ENCODE data around the gene SV2C.
"Not testable (repeated sequence)": the region's sequence is repeated elsewhere in the genome, so short reads cannot be mapped to it uniquely, and the experiment has no call there.

Gene SV2C

GRCh38 chr5:76209297-76209696, 126.1 kb downstream of the SV2C start:
- no peak for DNase-seq

DNA sequence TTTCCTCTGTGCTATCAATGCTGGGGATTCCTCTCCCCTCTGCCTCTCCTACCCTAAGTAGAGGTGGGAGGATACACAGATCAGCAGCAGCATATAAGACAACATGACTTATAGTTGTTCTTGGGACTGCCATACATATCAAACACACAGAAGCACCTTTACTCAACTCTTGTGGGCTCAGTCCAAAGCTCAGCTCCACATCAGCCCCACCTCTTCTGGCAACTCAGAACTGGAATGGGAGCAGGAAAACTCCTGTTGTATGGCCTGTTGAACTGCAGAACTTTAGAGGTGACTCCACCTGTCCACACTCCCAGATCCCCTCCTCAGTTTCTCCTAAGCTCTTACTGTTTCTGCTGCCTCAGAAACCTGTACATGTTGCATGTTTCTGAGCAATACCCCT, 127.8 kb downstream of the SV2C start:
- no peak for DNase-seq

DNA sequence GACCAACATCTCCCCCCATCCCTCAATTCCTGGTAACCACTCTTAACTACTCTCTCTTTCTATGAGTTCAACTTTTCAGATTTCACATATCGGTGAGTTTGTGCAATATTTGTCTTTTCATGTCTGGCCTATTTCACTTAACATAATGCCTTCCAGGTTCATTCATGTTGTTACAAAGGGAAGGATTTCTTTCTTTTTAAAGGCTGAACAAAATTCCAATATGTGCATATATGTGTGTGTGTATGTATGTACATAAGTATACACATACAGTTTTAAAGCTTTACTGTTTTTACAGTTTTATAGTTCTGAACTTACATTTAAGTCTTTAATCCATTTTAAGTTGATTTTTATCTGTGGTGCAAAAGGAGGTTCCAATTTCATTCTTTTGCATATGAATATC, 130.7 kb downstream of the SV2C start:
- no peak for DNase-seq

GRCh38 chr5:76216748-76217147, 133.6 kb downstream of the SV2C start:
- DNase-seq: no peak

- no peak for DNase-seq
Measured at GRCh38 chr5:76219636-76220035, 136.5 kb downstream of the SV2C start.

DNA sequence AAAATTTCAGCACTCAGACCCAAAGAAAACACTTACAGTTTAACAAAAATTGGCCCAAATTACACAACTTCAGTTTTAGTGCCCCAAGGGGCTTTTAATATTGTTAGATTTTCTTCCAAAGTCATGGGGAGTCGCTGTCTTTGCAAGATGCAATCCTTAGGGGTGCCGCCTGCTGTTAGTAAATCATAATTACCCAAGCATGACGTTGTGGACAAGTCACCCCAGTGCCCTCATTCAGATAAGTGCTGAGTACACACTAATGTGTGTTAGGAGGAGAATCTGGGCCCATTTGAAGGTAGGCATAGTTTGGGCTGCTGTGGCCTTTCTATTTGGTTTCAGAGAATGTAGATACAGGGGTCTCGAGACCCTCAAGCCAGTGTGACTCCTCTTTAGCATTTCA, 138.1 kb downstream of the SV2C start:
- DNase-seq: no peak

GRCh38 chr5:76222318-76222717, 139.1 kb downstream of the SV2C start:
- no peak for DNase-seq

GRCh38 chr5:76223696-76224095, 140.5 kb downstream of the SV2C start:
- no peak for DNase-seq

- no peak for DNase-seq
Measured at GRCh38 chr5:76224898-76225297, 141.7 kb downstream of the SV2C start.

- no peak for DNase-seq
Measured at GRCh38 chr5:76225336-76225735, 142.2 kb downstream of the SV2C start.

DNA sequence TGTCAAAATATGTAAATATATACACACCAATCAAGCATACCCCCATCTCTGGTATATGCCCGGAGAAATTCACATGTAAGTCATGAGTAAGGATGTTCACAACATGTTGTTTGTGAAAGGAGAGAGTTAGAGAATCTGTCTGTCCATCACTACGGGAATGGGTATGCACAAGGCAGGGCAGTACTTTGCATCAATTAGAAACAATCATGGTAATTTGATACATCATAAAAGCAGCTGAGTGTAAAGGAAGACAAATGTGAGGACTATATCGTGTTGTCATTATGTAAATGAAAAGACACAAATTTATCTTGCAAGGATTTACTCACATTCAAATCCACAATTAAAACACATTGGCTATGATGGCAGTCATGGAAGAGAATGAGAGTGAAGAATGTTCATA, 146.7 kb downstream of the SV2C start:
- DNase-seq: no peak

GRCh38 chr5:76230711-76231285, 147.6 kb downstream of the SV2C start:
- DNase-seq: no peak

DNA sequence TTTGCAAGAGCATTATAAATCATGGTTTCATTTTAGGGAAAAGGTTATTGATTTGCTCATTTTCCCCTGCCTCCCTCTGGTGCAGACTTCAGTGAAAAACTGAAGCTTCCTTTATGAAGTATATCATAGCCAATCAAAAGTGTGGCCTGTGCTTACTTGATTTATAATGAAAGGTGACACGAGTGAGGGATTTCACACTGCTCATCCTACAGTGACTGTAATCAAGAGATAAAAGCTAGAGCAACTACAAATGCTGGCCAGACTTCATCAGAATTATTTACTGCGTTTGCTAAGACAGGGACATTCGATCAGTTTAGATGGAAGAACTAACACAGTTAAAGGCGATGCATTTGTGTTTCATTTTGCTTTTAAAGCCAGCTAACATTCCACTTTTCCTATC, 151.5 kb downstream of the SV2C start:
- DNase-seq: no peak

- no peak for DNase-seq
Measured at GRCh38 chr5:76236684-76237083, 153.5 kb downstream of the SV2C start.

DNA sequence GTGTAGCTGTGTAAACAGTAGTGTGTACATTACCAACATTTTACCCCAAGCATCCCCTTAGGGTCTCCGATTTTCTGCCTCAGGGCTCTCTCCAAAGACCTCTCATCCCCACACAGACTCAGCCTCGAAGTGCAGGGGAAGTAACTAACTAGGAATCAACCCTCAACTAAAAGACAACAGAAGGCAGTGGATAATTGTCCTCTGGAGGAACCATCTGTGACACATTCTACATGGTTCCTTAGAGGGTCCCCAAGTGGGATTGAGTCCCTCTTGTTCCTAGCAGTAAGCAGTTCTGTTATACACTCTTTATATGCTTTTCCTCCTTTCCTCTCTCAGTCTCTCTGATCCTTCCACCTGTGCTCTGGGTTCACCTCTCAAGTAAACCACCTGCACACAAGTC, 157.2 kb downstream of the SV2C start:
- DNase-seq: no peak

- not testable (repeated sequence) for DNase-seq
Measured at GRCh38 chr5:76242155-76242554, 159.0 kb downstream of the SV2C start.

- no peak for DNase-seq
Measured at GRCh38 chr5:76245590-76245989, 162.4 kb downstream of the SV2C start.

DNA sequence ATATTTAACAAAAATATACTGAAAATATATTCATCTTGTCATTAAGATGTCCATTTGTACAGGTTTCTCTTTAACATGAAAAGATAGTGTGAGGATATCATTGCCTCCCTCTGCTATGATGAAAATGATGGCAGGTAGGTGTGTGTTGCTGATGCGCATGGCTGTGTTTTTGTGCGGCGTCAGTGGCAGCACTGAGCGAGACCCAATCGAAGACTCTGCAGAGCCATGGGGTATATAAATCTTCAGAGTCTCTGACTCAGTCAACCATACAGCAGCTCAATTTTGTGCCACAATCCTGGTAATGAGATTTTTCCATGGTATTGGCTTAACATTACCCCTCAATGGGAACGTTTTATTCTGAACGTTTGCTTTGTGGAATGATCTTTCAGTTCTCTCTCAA, 166.4 kb downstream of the SV2C start:
- no peak for DNase-seq

GRCh38 chr5:76250463-76250862, 167.3 kb downstream of the SV2C start:
- no peak for DNase-seq

DNA sequence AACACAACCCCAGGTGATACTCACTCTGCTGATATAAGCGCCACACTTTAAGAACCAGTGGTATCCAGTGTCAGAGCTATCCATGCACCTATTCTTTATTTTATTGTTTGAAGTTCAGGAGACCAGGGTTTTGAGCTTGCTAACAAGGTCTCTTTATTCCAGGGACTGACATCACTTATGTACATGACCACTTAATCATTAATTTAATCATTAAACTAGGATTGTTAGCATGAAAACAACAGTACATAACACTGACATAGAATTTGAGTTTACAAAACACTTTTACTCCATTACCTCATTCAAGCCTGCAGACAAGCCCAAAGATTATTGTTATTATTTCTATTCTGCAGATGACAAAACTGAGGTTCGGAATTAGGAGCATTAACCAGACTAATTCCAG, 168.5 kb downstream of the SV2C start:
- no peak for DNase-seq

DNA sequence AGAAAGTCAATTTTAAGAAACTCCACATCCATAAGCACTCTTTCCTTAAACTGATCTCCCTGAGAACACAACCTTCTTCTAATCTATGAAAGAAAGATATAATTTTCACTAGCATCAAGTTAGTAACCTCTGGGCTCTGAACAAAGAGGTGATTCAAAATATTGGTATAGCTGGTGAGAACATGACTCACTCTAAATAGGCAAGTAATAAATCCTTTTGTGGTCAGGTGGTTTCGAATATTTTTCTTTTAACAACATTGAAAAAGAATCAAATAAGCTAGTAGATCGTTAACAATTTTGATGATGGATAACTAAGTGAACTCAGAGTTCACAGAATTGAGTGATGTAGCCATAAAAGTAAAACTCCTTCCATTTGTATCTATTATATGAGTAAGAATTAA, 169.3 kb downstream of the SV2C start:
- DNase-seq: no peak

- no peak for DNase-seq
Measured at GRCh38 chr5:76256116-76256889, 173.1 kb downstream of the SV2C start.

GRCh38 chr5:76257225-76257833, 174.1 kb downstream of the SV2C start:
- no peak for DNase-seq

DNA sequence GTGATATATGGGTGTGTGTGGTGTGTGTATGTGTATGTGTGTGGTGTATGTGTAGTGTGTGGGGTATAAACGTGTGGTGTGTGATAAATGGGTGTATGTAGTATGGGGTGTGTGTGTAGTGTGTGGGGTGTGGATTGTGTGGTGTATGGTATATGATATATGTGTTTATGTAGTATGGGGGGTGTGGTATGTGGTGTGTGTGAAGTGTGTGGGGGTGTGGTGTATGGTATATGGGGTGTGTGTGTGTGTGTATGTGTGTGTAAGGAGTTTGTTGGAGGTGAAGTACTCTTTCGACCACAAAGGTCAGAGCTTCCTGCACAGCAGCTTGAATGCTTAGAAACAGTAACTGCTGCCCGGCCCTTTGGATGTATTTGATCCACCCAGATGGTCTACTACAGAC, 174.7 kb downstream of the SV2C start:
- DNase-seq: no peak

GRCh38 chr5:76264681-76265080, 181.5 kb downstream of the SV2C start:
- no peak for DNase-seq

All from SIG-M5 (cell line).